Peyer's patch (tissue), 4 donors: ENCODE data around the gene POLR1A. TPM values are rescaled to one million over a fixed set of nuclear protein-coding genes. Genes with fewer than 3 reads are reported as not detected.
A peak's percentile ranks its signal among the peaks of the same experiment; 100 is the strongest.

Source experiments
- DNase-seq, 3 donors: peaks; one replicate each; pipeline ENCODE4 v3.0.0-alpha.2; 2017 to 2019
- H3K27ac ChIP-seq, 4 donors: fragments of 200-600 bp; sonication (generic); one replicate each; pipeline ENCODE4 v1.5.1; 2016 to 2019
- H3K27me3 ChIP-seq, 2 donors: fragments of 200-600 bp; sonication (generic); one replicate each; pipeline ENCODE4 v1.5.1; 2019
- H3K36me3 ChIP-seq, 3 donors: fragments of 200-600 bp; sonication (generic); one replicate each; pipeline ENCODE4 v1.5.1; 2016 to 2019
- H3K4me1 ChIP-seq, 4 donors: fragments of 200-600 bp; sonication (generic); one replicate each; pipeline ENCODE4 v1.5.1; 2016 to 2019
- H3K4me3 ChIP-seq, 4 donors: fragments of 200-600 bp; sonication (generic); 1 replicate in 3 of 4; 2 replicates in 1 of 4; pipeline ENCODE4 v1.5.1; 2016 to 2019; ENCODE audit warnings: mild to moderate bottlenecking in 1 of 4
- H3K9me3 ChIP-seq, 4 donors: fragments of 200-600 bp; sonication (generic); one replicate each; pipeline ENCODE4 v1.5.1; 2016 to 2019; ENCODE audit warnings: mild to moderate bottlenecking in 1 of 4
- POLR2A ChIP-seq, 2 donors: fragments of 450-650 bp; IDR thresholded peaks; one replicate each; pipeline ENCODE4 v1.5.1; 2017; ENCODE audit warnings: antibody characterized with exemption in 2 of 2, mild to moderate bottlenecking in 2 of 2, moderate library complexity in 2 of 2
- total RNA-seq, 4 donors: library from RNA; depleted of rRNA; stranded (reverse); fragments of >200 nt; gene quantifications; one replicate each; pipeline ENCODE4 v1.1.0, GENCODE V29; 2016
- TF ChIP-seq, protein P1 (sequence below), 6 experiments: fragments of 450-650 bp in 4 of 6; fragments of 200-600 bp in 2 of 6; sonication (generic) in 1 of 6; IDR thresholded peaks; one replicate each; pipeline ENCODE4 v1.5.1; 2017 to 2019; ENCODE audit warnings: antibody characterized with exemption in 6 of 6, mild to moderate bottlenecking in 3 of 6, moderate library complexity in 1 of 6

The POLR1A gene
- total RNA-seq, 4 donors from 2014 or later, result 9.1 to 27.2 (median 15.4) TPM

DNA sequence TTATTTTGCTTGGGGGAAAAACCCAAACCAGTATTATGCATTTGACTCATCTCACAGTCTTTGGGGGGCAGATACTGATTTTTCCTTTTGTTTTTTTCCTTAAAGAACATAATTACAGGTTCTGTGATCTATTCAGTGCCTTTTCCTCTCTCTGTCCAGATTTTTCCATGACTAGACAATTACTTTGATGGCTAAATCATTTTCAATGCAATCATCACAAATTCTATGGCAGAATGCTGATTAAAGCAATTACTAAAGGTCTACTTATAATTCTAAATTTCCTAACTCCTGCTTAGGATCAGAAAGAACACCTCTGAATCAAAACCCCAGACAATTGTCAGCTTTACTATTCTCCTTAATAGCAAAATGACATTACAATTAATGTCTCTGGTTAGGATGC is 38.8 kb downstream of the POLR1A start:
- no peaks in the 10 kb centered on the region for H3K27me3 ChIP-seq
- H3K9me3 ChIP-seq, result no peaks in the 10 kb centered on the region
- no peak overlapping the region for H3K4me3 ChIP-seq
- no peak for DNase-seq
- H3K36me3 ChIP-seq, result peaks cover 0 to 58% (median 0%) of the 10 kb centered on the region in 3 donors
- no peaks in the 10 kb centered on the region for H3K4me1 ChIP-seq
- TF ChIP-seq, protein P1, sequence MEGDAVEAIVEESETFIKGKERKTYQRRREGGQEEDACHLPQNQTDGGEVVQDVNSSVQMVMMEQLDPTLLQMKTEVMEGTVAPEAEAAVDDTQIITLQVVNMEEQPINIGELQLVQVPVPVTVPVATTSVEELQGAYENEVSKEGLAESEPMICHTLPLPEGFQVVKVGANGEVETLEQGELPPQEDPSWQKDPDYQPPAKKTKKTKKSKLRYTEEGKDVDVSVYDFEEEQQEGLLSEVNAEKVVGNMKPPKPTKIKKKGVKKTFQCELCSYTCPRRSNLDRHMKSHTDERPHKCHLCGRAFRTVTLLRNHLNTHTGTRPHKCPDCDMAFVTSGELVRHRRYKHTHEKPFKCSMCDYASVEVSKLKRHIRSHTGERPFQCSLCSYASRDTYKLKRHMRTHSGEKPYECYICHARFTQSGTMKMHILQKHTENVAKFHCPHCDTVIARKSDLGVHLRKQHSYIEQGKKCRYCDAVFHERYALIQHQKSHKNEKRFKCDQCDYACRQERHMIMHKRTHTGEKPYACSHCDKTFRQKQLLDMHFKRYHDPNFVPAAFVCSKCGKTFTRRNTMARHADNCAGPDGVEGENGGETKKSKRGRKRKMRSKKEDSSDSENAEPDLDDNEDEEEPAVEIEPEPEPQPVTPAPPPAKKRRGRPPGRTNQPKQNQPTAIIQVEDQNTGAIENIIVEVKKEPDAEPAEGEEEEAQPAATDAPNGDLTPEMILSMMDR (IDR thresholded peaks at IDR 0.05), result no peak
- no peak for TF ChIP-seq POLR2A (IDR thresholded peaks at IDR 0.05)
- no peak overlapping the region for H3K27ac ChIP-seq

DNA sequence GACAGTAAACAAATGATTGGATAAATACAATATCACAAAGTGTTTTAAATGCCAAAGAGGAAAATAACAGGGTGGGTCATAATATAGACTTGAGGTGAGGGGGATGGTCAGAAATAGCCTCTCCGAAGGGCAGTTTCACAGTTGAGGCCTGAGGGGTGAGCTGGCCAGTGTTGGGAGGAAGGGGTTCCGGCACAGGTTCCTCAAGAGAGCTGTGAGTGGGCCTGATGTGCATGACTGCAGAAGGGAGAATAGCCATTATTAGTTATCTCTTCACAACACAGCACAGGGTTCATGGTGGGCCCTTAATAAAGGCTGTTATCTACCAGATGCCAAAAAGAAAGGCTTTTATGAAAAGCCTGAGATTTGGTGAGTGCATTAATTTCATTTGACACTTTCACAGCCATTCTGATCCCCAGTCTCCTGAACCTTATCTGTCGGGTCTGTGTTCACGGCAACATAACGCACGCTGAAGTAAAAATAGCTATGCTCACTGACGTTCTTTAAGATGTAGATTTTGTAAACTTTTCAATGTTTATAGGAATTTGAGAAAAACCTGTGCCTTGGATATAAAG is 39.6 kb downstream of the POLR1A start:
- no peaks in the 10 kb centered on the region for H3K4me1 ChIP-seq
- no peak overlapping the region for H3K4me3 ChIP-seq
- no peak for TF ChIP-seq POLR2A (IDR thresholded peaks at IDR 0.05)
- TF ChIP-seq, protein P1 (IDR thresholded peaks at IDR 0.05), result no peak
- H3K9me3 ChIP-seq, result no peaks in the 10 kb centered on the region
- no peak overlapping the region for H3K27ac ChIP-seq
- peak in 1 of 3 donors; percentile 8 for DNase-seq
- peaks cover 0 to 57% (median 0%) of the 10 kb centered on the region in 3 donors for H3K36me3 ChIP-seq
- no peaks in the 10 kb centered on the region for H3K27me3 ChIP-seq

DNA sequence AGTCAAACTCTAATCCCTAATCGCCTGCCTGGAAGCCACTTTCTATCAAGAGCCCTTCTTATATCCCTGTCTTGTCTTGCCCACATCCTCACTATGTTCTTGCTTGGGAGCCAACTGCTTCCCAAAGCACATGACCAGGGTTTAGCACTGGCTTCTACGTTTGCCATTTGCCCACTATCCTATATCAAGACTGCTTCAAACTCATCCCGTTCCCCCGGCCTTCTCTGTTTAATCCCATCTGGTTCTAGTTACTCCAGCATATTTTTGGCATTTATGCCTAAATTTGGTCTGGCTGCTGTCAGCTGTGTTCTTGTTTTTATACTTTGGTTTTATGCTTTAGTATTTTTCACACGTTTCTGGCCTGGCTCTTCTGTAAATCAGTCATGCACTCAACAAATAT is 40.2 kb downstream of the POLR1A start:
- Histone ChIP-seq H3K27me3 (no peaks in the 10 kb centered on the region), H3K36me3 (peaks cover 0 to 53% (median 0%) of the 10 kb centered on the region in 3 donors), H3K27ac (no peak overlapping the region), H3K4me1 (no peaks in the 10 kb centered on the region), H3K4me3 (no peak overlapping the region), H3K9me3 (no peaks in the 10 kb centered on the region)
- no peak for TF ChIP-seq POLR2A (IDR thresholded peaks at IDR 0.05)
- TF ChIP-seq, protein P1 (IDR thresholded peaks at IDR 0.05), result no peak
- peak in 1 of 3 donors; percentile 8 for DNase-seq

DNA sequence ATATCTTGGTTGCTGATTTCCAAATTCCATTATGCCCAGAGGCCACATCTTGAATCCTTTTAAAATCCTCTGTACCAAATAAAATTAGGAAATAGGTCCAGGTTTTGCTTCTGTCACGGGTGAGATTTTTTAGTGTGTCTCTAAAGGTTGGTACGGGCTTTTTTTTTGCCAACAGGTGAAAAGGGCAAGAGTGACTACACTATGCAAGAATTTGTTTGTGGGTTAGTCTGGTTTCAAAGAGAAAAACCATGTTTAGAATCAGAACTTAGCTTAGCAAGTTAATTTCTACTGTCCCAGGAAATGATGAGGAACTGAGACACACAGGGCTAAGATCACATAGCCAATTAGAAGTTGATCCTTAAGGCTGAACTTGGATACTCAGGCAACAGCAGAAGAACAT is 41.7 kb downstream of the POLR1A start:
- TF ChIP-seq, protein P1 (IDR thresholded peaks at IDR 0.05), result no peak
- TF ChIP-seq POLR2A (IDR thresholded peaks at IDR 0.05), result no peak
- peak overlapping the region in 1 of 4 donors; percentile 1 for H3K27ac ChIP-seq
- peaks cover 0 to 40% (median 0%) of the 10 kb centered on the region in 3 donors for H3K36me3 ChIP-seq
- H3K27me3 ChIP-seq, result no peaks in the 10 kb centered on the region
- H3K4me3 ChIP-seq, result no peak overlapping the region
- H3K9me3 ChIP-seq, result no peaks in the 10 kb centered on the region
- peak in 1 of 3 donors; percentile 4 for DNase-seq
- no peaks in the 10 kb centered on the region for H3K4me1 ChIP-seq

DNA sequence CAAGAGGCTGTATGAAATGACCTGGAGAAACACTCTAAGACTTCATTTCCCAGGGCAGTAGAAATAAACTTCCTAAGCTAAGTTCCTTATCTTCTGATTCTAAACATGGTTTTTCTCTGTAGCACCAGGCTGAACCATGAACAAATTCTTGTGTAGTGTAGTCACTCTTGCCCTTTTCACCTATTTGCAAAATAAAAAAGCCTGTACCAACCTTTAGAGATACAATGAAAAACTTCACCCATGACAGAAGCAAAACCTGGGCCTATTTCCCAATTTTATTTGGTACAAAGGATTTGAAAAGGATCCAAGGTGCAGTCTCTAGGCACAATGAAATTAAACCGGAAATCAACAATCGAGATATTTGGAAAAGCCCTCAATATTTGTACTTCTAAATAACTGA is 43.6 kb downstream of the POLR1A start:
- Histone ChIP-seq H3K27ac (no peak overlapping the region), H3K27me3 (no peaks in the 10 kb centered on the region), H3K36me3 (peaks cover 0 to 29% (median 0%) of the 10 kb centered on the region in 3 donors), H3K9me3 (no peaks in the 10 kb centered on the region), H3K4me3 (no peak overlapping the region), H3K4me1 (no peaks in the 10 kb centered on the region)
- no peak for DNase-seq
- no peak for TF ChIP-seq POLR2A (IDR thresholded peaks at IDR 0.05)
- TF ChIP-seq, protein P1 (IDR thresholded peaks at IDR 0.05), result no peak
